D341Med (cell line): ENCODE data around the gene ETFB.

Experiments used
- DNase-seq: peaks from one replicate; pipeline ENCODE4 v3.0.0; 2012; ENCODE audit warnings: low spot score

Gene ETFB

GRCh38 chr19:51351266-51351990 lies 14.8 kb downstream of the ETFB start:
- DNase-seq = no peak

DNA sequence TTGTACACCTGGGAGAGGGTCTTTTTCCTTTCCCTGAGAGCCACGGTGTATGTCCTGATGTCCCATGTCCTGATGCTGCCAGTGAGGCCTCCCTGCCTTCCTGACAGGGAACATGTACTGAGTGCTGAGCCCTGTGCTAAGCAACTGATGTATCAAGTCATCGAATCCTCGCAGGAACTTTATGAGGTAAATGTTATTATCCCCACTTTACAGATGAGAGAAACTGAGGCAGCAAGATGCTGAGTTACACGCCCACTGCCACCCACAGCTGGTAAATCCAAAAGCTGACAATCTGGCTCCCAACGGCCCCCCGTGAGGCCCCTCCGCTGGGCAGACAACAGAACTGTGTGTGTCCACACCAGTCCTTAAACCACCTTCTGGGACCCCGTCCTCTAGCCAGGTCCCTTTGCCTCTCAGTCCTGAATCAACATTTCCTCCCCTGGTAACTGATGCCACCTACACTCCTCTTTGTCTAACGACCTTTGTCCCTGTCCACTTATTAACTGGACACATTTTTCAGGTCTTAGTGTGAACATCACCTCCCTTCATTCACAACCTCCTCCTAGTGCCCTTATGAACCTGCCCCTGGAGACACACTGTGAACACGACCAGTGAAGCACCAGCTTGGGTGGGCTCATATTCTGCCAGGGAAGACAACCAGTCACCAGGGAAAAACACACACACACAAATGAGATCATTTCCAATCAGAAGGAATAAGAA lies 18.8 kb downstream of the ETFB start:
- DNase-seq = no peak

DNA sequence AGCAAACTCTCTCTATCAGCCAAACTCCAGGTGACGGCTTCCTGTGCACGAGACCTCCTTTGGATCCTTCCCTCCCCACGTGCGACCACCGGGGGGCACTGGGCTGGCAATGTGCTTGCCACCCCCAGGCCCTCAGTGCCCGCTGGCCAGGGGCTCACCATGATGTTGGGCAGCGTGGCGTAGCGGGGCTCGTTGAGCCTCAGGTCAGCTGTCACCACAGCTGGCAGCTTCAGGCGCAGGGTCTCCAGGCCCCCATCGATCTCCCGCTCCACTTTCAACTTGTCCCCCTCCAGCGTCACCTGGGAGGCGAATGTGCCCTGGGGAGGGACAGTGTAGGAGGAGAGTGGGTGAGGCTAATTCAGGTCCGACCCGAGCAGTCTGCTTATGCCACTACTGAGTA lies 19.4 kb downstream of the ETFB start:
- no peak for DNase-seq

GRCh38 chr19:51345076-51345620 lies 21.0 kb downstream of the ETFB start:
- DNase-seq = no peak

DNA sequence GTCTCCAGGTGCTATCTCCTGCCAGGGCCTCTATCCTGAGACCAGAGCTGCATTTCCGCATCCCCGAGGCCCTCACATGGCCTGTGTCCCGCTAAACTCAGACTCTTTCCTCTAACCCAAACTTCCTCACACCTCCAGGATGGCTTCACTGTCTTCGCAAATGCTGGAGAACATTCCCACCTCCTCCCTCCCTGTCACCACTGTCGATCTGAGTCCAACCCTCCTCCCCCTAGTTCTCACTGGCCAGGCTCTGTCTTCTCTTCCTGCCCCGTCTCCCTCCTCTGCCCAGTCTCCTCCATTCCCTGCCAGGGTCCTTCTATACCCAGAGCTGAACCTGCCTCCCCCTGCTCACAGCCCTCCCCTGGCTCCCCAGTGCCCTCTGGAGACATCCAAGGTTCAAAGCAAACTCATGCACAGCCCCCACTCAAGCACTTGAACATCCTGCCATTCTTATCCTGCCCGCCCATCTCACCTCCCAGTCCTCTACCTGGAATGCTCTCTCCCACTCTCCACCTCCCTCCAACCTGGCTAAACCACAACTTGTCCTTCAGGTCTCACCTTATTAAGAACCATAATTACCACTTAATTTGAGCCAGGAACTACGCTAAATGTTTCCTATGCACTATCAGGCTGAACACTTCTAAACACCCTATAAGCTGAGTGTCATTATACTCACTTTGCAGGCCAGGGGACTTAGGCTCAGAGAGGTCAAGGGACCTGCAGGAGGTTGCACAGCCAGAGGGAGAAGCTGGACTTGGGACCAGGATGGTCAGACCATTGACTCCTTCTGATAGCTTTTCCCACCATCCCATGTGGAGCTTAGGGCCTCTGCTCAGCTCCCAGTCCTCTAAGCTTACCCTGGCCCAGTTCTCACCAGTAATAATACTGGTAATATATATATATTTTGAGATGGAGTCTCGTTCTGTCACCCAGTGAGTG lies 23.3 kb downstream of the ETFB start:
- DNase-seq = no peak

DNA sequence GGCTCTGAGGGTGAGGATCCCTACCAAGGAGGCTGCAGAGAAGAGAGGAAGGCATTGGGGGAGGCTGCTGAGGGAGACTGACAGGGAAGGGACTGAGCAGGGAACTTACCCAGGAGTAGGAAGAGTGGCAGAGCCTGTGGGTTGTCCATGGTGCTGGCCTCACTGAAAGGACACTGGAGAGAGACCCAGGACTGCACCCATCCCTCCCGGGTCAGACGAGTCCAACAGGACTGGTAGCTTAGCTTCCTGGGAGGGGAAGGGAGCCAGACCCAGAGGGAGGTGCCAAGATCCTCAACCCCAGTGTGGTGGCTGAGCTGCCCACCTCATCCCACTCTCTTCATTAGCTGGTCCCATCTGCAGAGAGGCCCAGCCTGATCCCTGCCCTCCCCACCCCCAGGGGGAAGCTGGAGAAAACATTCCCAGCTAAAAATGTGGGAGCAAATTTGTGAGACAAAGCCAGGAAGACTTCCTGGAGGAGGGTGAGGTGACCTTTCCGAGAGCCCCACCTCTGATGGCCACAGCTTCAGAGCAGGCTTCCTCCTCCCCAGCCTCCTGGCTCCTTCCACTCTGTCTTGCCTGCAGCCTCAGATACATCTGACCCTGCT lies 24.1 kb downstream of the ETFB start, which contains the start of gene VSIG10L:
Gene VSIG10L, minus strand, starts transcription at position 164 of the 605 bp plus-strand sequence. Its CDS starts 15 bp downstream, at position 149.
- no peak for DNase-seq

DNA sequence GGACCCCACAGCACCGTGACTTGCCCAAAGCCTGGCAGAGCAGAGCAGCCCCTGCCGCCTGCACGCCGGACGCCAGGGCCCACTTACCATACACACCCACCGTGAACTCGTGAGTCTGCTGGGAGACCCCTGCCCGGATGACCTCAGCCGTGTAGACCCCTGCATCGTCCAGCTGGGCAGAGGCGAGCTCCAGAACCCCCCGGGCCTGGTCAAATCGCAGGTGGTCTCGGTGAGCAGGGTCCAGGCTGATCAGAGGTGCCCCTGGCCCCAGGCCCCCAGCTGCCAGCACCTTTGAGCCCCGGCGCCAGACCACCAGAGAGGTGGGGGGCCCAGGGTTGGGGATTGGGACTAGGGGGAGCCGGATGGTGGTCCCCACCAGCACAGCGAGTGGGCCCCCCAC lies 25.1 kb downstream of the ETFB start:
- DNase-seq = no peak

DNA sequence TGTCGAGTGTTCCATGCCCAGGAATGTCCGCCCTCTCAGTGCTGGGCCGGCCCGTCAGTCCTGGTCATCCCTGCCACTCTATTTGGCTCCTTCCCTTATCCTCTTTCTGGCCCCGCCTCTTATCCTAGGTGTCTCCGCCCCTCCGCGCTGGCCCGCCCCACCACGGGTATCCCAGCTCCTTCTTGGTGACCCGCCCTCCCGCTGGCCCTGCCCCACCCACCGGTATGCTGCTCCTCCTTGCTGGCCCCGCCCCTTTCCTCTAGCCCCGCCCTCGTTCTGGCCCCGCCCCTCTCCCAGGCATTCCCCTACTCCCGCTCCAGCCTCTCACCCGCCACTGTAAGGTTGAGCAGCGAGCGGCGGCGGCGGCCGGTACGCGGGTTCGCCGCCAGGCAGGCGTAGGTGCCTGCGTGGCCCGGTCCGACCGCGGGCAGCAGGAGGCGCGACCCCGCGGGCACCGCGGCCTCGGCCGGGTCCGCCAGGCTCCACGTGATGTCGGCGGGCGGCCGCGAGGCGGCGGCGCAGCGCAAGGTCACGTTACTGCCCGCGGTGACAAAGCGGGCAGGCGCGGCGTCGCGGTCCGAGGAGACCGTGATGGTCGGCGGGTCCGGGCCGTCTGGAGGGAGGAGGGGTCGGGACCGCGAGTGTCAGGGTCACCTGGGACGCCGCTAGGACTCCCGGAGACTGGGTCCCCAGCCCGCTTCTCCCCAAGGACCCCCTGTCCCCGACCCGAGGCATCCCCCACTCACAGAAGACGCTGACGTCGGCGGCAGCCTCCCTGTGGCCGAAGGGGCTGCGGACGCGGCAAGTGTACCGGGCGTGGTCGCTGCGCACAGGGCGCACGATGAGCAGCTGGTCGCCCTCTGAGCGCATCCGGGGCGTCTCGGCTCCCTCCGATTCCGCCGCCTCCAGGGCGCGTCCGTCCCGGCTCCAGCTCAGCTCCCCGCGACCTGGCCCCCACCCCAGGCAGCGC lies 26.2 kb downstream of the ETFB start:
- peak; percentile 99 for DNase-seq

- DNase-seq = no peak
Observed at GRCh38 chr19:51339313-51339686, 26.9 kb downstream of the ETFB start.

- peak; percentile 93 for DNase-seq
Observed at GRCh38 chr19:51338563-51339312, 27.4 kb downstream of the ETFB start.

DNA sequence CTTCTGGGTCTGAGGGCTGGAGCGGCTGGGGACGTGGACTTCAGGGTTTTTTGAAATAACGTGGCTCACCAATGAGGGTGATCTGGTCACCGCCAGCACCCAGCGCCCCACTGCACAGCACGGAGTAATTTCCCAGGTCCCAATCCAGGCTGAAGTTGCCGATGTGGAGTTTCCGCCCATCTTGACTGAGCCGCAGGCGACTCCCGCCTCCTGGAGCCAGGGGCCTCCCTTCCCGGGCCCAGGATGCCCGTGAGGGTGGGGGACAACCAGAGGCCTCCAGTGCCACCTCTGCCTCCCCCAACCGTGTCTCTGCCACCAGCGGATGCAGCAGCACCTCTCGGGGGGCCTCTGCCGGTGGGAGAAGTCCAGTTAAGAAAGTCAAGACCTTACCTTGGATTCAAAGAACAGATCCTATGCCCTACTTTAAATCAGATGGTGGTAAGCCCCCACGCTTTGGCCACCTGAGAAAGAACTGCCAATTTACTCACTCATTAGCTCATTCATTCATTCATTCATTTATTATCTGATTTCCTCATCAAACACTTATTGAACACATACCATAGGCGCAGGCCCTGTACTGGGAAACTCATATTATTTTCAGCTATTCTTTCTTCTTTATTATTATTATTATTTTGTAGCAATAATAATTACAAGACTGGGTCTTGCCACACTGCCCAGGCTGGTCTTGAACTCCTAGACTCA lies 28.2 kb downstream of the ETFB start:
- no peak for DNase-seq

GRCh38 chr19:51337141-51337860 lies 28.9 kb downstream of the ETFB start:
- DNase-seq = no peak

- DNase-seq = no peak
Observed at GRCh38 chr19:51333836-51334460, 32.2 kb downstream of the ETFB start.

GRCh38 chr19:51331716-51332115 lies 34.5 kb downstream of the ETFB start:
- DNase-seq = no peak

- DNase-seq = no peak
Observed at GRCh38 chr19:51331193-51331592, 35.0 kb downstream of the ETFB start.

GRCh38 chr19:51330366-51330765 lies 35.8 kb downstream of the ETFB start:
- DNase-seq = no peak

DNA sequence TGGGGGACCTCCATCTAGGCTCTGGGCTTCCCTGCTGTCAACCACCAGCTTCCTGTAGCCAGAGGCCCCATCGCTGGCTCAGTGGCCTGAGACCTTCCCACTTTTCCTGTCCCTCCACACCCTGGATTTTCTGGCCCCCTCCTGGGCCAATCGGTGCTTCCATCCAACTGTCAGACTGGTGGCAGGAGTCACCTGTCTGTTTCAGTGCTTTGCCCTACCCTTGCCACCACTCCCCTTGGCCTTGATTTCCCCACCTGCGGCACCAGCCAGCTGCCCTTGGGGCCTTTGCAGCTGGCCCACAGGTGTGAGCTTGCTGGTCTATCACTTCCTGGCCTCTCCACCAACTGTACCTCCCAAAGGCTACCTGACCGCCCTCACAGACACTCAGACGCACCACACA lies 36.8 kb downstream of the ETFB start:
- no peak for DNase-seq
